ENCODE results near the gene TRIM50.

DNA sequence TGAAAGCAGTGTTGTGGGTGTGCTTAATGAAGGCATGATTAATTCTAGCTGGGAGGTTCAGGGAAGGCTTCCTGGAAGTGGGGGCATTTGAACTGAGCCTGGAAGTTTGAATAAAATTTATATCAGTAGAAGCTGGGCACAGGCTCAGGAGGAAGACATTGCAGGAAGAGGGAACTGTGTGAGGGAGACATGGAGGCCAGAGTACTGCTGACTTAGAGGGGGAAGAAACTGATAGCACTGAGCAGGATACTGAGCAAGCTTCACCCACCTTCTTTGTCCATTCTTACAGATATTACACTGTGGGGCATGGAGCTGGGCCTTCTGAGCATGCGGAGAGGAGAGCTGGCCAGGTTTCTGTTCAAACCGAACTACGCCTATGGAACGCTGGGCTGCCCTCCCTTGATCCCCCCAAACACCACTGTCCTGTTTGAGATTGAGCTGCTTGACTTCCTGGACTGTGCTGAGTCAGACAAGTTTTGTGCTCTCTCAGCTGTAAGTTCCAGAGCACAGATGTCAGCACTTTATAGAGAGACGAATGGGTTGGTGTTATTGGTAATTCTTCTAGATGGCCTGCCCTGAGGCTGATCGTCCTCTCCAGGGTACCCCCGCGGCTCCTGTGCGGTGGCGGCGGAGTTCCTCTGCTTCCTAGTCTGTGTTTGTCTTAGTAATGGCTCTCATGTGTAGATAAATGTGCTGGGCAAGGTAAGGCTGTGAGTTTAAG is 2.1 kb upstream of the TRIM50 start:
- TF ChIP-seq, protein P1, sequence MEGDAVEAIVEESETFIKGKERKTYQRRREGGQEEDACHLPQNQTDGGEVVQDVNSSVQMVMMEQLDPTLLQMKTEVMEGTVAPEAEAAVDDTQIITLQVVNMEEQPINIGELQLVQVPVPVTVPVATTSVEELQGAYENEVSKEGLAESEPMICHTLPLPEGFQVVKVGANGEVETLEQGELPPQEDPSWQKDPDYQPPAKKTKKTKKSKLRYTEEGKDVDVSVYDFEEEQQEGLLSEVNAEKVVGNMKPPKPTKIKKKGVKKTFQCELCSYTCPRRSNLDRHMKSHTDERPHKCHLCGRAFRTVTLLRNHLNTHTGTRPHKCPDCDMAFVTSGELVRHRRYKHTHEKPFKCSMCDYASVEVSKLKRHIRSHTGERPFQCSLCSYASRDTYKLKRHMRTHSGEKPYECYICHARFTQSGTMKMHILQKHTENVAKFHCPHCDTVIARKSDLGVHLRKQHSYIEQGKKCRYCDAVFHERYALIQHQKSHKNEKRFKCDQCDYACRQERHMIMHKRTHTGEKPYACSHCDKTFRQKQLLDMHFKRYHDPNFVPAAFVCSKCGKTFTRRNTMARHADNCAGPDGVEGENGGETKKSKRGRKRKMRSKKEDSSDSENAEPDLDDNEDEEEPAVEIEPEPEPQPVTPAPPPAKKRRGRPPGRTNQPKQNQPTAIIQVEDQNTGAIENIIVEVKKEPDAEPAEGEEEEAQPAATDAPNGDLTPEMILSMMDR (IDR thresholded peaks at IDR 0.05) = no peak
- no peak for TF ChIP-seq EP300 (IDR thresholded peaks at IDR 0.05)
